Endothelial cell (in vitro differentiated cells): ENCODE measurements around the gene NDUFA6. TPM values are rescaled to one million over a fixed set of nuclear protein-coding genes. Genes with fewer than 3 reads are reported as not detected.
A peak's percentile ranks its signal among the peaks of the same experiment; 100 is the strongest.
"Not testable (repeated sequence)": the region's sequence is repeated elsewhere in the genome, so short reads cannot be mapped to it uniquely, and the experiment has no call there.

Experiments used
- DNase-seq: peaks from one replicate; pipeline ENCODE4 v3.0.0; 2021; ENCODE audit warnings: low spot score
- H3K27ac Mint-ChIP-seq: one replicate; pipeline ENCODE4 v1.8.0; 2021; ENCODE audit warnings: mixed read lengths, inconsistent platforms; ENCODE audit not compliant: unreplicated experiment
- H3K27me3 Mint-ChIP-seq: one replicate; pipeline ENCODE4 v1.8.0; 2021; ENCODE audit warnings: mild to moderate bottlenecking, moderate library complexity, mixed read lengths, inconsistent platforms; ENCODE audit not compliant: unreplicated experiment
- H3K36me3 Mint-ChIP-seq: one replicate; pipeline ENCODE4 v1.8.0; 2021; ENCODE audit warnings: mild to moderate bottlenecking, low read depth, mixed read lengths, inconsistent platforms; ENCODE audit not compliant: unreplicated experiment
- H3K4me1 Mint-ChIP-seq: one replicate; pipeline ENCODE4 v1.8.0; 2021; ENCODE audit warnings: mild to moderate bottlenecking, mixed read lengths, inconsistent platforms; ENCODE audit not compliant: unreplicated experiment
- H3K4me3 Mint-ChIP-seq: one replicate; pipeline ENCODE4 v1.8.0; 2021; ENCODE audit warnings: mild to moderate bottlenecking, mixed read lengths, inconsistent platforms; ENCODE audit not compliant: unreplicated experiment
- H3K9me3 Mint-ChIP-seq: one replicate; pipeline ENCODE4 v1.8.0; 2021; ENCODE audit warnings: mixed read lengths, inconsistent platforms; ENCODE audit not compliant: unreplicated experiment
- CTCF ChIP-seq: fragments of 200-600 bp; sonication (generic); IDR thresholded peaks from one replicate; pipeline ENCODE4 v1.5.0; 2021; ENCODE audit warnings: antibody characterized with exemption; ENCODE audit not compliant: unreplicated experiment
- total RNA-seq: library from RNA; stranded (reverse); fragmentation: NEBNext Ultra II Directional; extraction: Animal tissue kit (Norgen Biotek cat#: 25700); gene quantifications from one replicate; pipeline ENCODE4 v1.2.1, GENCODE V29; 2021; ENCODE audit not compliant: unreplicated experiment

The NDUFA6 gene
- total RNA-seq, 1 donor from 2014 or later, result 54.9 TPM

- no peak overlapping the region for H3K27ac Mint-ChIP-seq
- peaks cover 2% of the 10 kb centered on the region for H3K27me3 Mint-ChIP-seq
- H3K9me3 Mint-ChIP-seq, result no peaks in the 10 kb centered on the region
- peaks cover 13% of the 10 kb centered on the region for H3K36me3 Mint-ChIP-seq
- no peak for TF ChIP-seq CTCF
- H3K4me3 Mint-ChIP-seq, result no peak overlapping the region
- DNase-seq, result no peak
- H3K4me1 Mint-ChIP-seq, result no peaks in the 10 kb centered on the region
These were observed 43.8 kb upstream of the NDUFA6 start for GRCh38 chr22:42134100-42135020.

GRCh38 chr22:42132457-42132856, 41.9 kb upstream of the NDUFA6 start:
- Mint-ChIP-seq H3K4me3 (no peak overlapping the region), H3K4me1 (no peaks in the 10 kb centered on the region), H3K27me3 (peaks cover 4% of the 10 kb centered on the region), H3K36me3 (peaks cover 7% of the 10 kb centered on the region), H3K9me3 (no peaks in the 10 kb centered on the region), H3K27ac (no peak overlapping the region)
- no peak for DNase-seq
- TF ChIP-seq CTCF, result no peak

- Mint-ChIP-seq H3K4me1 (no peaks in the 10 kb centered on the region), H3K4me3 (no peak overlapping the region), H3K27me3 (peaks cover 4% of the 10 kb centered on the region), H3K9me3 (no peaks in the 10 kb centered on the region), H3K27ac (peak overlapping the region; percentile 49), H3K36me3 (peaks cover 7% of the 10 kb centered on the region)
- no peak for TF ChIP-seq CTCF
- no peak for DNase-seq
These were observed 41.0 kb upstream of the NDUFA6 start for GRCh38 chr22:42131562-42131961.

GRCh38 chr22:42130639-42131431, 40.3 kb upstream of the NDUFA6 start, which contains the start of gene CYP2D6:
Gene CYP2D6 (minus strand): TSS chr22:42130810. CDS start chr22:42130791, 19 bp downstream.
- not testable (repeated sequence) for H3K4me1 Mint-ChIP-seq, H3K9me3 Mint-ChIP-seq, H3K4me3 Mint-ChIP-seq, DNase-seq, H3K27me3 Mint-ChIP-seq, H3K36me3 Mint-ChIP-seq
- H3K27ac Mint-ChIP-seq, result peak within 1 kb of the TSS; percentile 49

GRCh38 chr22:42130182-42130581, 39.6 kb upstream of the NDUFA6 start:
- not testable (repeated sequence) for H3K4me1 Mint-ChIP-seq, H3K27ac Mint-ChIP-seq, H3K27me3 Mint-ChIP-seq, H3K36me3 Mint-ChIP-seq, DNase-seq, H3K9me3 Mint-ChIP-seq, H3K4me3 Mint-ChIP-seq

GRCh38 chr22:42128776-42129694, 38.5 kb upstream of the NDUFA6 start:
- H3K4me3 Mint-ChIP-seq, H3K27me3 Mint-ChIP-seq, DNase-seq, H3K4me1 Mint-ChIP-seq, H3K27ac Mint-ChIP-seq, H3K36me3 Mint-ChIP-seq, H3K9me3 Mint-ChIP-seq: not testable (repeated sequence)

- H3K9me3 Mint-ChIP-seq, H3K4me1 Mint-ChIP-seq, H3K4me3 Mint-ChIP-seq, DNase-seq, H3K36me3 Mint-ChIP-seq, H3K27me3 Mint-ChIP-seq, H3K27ac Mint-ChIP-seq: not testable (repeated sequence)
These were observed 37.4 kb upstream of the NDUFA6 start for GRCh38 chr22:42128007-42128406.
